Heart right ventricle (tissue), 16 donors: ENCODE data around the gene PPEF2. TPM values are rescaled to one million over a fixed set of nuclear protein-coding genes. Genes with fewer than 3 reads are reported as not detected.

Experiments used
- ATAC-seq, 8 donors: fragments of 200-7000 bp; cut with Tn5 transposase; one replicate each; pipeline ENCODE4 v1.9.1; 2020; ENCODE audit warnings: mild to moderate bottlenecking in 8 of 8, moderate library complexity in 8 of 8, moderate number of reproducible peaks in 1 of 8
- DNase-seq, 2 donors: peaks; one replicate each; pipeline ENCODE4 v3.0.0-alpha.2; 2020
- H3K27ac ChIP-seq, 10 donors: fragments of 200-600 bp; sonication (generic) in 2 of 10; one replicate each; pipeline versions ENCODE4 v1.5.0 to v1.8.0; 2020 to 2022; ENCODE audit warnings: mild to moderate bottlenecking in 3 of 10
- H3K27me3 ChIP-seq, 7 donors: fragments of 200-600 bp; one replicate each; pipeline ENCODE4 v1.8.0; 2021 to 2022; ENCODE audit warnings: mild to moderate bottlenecking in 2 of 7
- H3K36me3 ChIP-seq, 9 donors: fragments of 200-600 bp; sonication (generic) in 1 of 9; one replicate each; pipeline versions ENCODE4 v1.5.0 to v1.8.0; 2020 to 2022; ENCODE audit warnings: mild to moderate bottlenecking in 2 of 9
- H3K4me1 ChIP-seq, 9 donors: fragments of 200-600 bp; sonication (generic) in 1 of 9; one replicate each; pipeline versions ENCODE4 v1.5.0 to v1.8.0; 2020 to 2022; ENCODE audit warnings: mild to moderate bottlenecking in 4 of 9
- H3K4me3 ChIP-seq, 10 donors: fragments of 200-600 bp; sonication (generic) in 2 of 10; one replicate each; pipeline versions ENCODE4 v1.5.0 to v1.8.0; 2020 to 2022; ENCODE audit warnings: mild to moderate bottlenecking in 7 of 10, moderate library complexity in 2 of 10
- H3K9me3 ChIP-seq, 11 donors: fragments of 200-600 bp in 10 of 11; sonication (generic) in 2 of 11; one replicate each; pipeline versions ENCODE4 v1.5.0 to v1.8.0; 2013 to 2022; ENCODE audit warnings: mild to moderate bottlenecking in 2 of 11, control low read depth in 1 of 11, moderate library complexity in 1 of 11
- WGBS, 2 donors: extraction: QIAGEN DNeasy Blood & Tissue Kit; methylation state at CpG; one replicate each; pipeline ENCODE4 v1.1.7; 2013; ENCODE audit warnings: inconsistent platforms in 1 of 2; 5-methylcytosine and 5-hydroxymethylcytosine counted together
- intact Hi-C, 10 donors: fragments of 100-400 bp; cut with DNase I; formaldehyde crosslinking; loops; one replicate each; pipeline versions ENCODE4 v1.11.1 to v1.14.2; 2022
- polyA plus RNA-seq, 2 donors: library from polyadenylated mRNA; stranded (reverse); fragments of 200-250 nt; gene quantifications; one replicate each; pipeline ENCODE4 v1.2.3, GENCODE V29; 2013
- total RNA-seq, 10 donors: library from RNA; stranded (reverse); fragmentation: NEBNext Ultra II Directional in 3 of 10; extraction: Animal tissue kit (Norgen Biotek cat#: 25700) in 3 of 10; gene quantifications; one replicate each; pipeline versions ENCODE4 v1.2.1 to v1.2.4, GENCODE V29; 2021 to 2023
- TF ChIP-seq, protein P1 (sequence below), 9 donors: fragments of 200-600 bp; sonication (generic) in 2 of 9; IDR thresholded peaks; one replicate each; pipeline versions ENCODE4 v1.5.0 to v1.8.0; 2021 to 2022; ENCODE audit warnings: antibody characterized with exemption in 9 of 9, mild to moderate bottlenecking in 5 of 9, moderate library complexity in 1 of 9
- donor health status: Arrhythmogenic right ventricular cardiomyopathy.
- donor health status: ischemic (EF 13 %, LVEDD 7.1; RV severe dilation, severe dysfunction).
- donor health status: healthy with polysubstance abuse.
- donor health status: DM: no; HTN: yes; CAD: no.
- donor health status: DM: no; HTN: no; CAD: no.
- donor health status: ischemic (EF 25% LVEDD 6.9; RV normal size, moderate dysfunction).
- donor health status: ischemic (EF 25% LVEDD 5.7; RV mildly dilated, moderate dysfunction).
- donor health status: healthy.
- donor health status: DM: yes; HTN: yes; CAD: no.
- donor health status: Ischemic cardiomyopathy.
- donor health status: ischemic (EF 35%, LVEDD 5.7; RV mildly dilated, moderate dysfunction).
- donor health status: nonischemic (EF 11% LVEDD 7.7; RV severe dilation, severe dysfunction).
- donor health status: DM: yes; HTN: yes; CAD: no.
- donor health status: PGD.
- donor health status: ischemic (EF 29% LVEDD 5.4; RV normal size, mild dysfunction).
- donor health status: nonischemic (EF 23%, LVEDD 6.1; RV moderate dilation, normal function).

PPEF2 gene
- total and polyA plus RNA-seq, 12 donors: not detected

DNA sequence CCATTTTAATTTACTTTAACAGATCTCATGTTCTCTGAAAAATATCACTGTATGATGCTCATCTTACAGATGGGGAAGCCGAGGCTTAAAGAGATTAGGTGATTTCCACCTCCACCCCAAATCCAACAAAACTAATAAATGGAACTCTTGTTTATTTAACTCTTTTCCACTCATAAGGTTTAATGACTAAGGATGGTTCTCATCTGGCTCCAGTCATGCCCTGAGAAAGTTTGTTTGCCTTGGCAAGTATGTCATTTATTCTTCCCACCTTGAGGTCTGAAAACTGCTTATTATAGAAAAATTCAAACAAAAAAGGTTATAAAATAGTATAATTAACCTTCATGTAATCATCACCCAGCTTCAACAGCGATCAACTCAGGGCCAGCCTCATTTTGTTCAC is 56.3 kb downstream of the PPEF2 start:
- peaks cover 0 to 24% (median 10%) of the 10 kb centered on the region in 9 donors for H3K4me1 ChIP-seq
- TF ChIP-seq, protein P1, sequence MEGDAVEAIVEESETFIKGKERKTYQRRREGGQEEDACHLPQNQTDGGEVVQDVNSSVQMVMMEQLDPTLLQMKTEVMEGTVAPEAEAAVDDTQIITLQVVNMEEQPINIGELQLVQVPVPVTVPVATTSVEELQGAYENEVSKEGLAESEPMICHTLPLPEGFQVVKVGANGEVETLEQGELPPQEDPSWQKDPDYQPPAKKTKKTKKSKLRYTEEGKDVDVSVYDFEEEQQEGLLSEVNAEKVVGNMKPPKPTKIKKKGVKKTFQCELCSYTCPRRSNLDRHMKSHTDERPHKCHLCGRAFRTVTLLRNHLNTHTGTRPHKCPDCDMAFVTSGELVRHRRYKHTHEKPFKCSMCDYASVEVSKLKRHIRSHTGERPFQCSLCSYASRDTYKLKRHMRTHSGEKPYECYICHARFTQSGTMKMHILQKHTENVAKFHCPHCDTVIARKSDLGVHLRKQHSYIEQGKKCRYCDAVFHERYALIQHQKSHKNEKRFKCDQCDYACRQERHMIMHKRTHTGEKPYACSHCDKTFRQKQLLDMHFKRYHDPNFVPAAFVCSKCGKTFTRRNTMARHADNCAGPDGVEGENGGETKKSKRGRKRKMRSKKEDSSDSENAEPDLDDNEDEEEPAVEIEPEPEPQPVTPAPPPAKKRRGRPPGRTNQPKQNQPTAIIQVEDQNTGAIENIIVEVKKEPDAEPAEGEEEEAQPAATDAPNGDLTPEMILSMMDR (IDR thresholded peaks at IDR 0.05): no peak
- intact Hi-C loops: loop anchor here in 1 of 10 donors (10.0 kb wide), 1 partner anchor 191 kb away; no protein-coding TSS in a partner anchor
- no peak overlapping the region for H3K4me3 ChIP-seq
- H3K36me3 ChIP-seq: no peaks in the 10 kb centered on the region
- H3K9me3 ChIP-seq: no peaks in the 10 kb centered on the region
- no peak overlapping the region for H3K27ac ChIP-seq
- no peak for ATAC-seq
- H3K27me3 ChIP-seq: peaks cover 0 to 9% (median 0%) of the 10 kb centered on the region in 7 donors
- no peak for DNase-seq
- WGBS, 2 donors: 86 to 92% methylated on average over 2 of the region's 2 CpGs

DNA sequence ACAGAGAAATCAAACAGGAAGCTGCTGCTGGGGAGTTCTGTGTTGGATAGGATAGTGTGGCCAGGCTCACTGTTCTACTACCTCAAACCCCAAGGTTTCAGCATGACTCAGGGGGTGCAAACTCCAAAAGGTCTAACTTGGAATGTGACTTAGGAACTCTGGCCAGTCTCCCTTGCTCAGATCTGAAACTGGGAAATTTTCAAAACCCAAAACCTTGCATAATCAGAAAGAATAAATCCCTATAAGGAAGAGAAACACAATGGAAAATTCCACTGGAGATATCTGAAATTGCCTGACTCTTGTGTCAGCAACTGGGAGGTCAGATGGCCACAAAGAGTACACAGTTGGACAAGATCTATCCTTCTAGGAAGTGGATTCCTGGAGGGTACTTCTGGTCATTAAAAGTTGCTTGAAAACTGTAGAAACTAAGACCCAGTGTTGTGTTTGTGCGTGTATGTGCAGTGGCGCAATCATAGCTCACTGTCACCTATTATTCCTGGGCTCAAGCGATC is 58.0 kb downstream of the PPEF2 start:
- Histone ChIP-seq H3K4me1 (peaks cover 0 to 24% (median 10%) of the 10 kb centered on the region in 9 donors), H3K27me3 (peaks cover 0 to 9% (median 0%) of the 10 kb centered on the region in 7 donors), H3K36me3 (no peaks in the 10 kb centered on the region), H3K4me3 (no peak overlapping the region), H3K27ac (no peak overlapping the region), H3K9me3 (no peaks in the 10 kb centered on the region)
- ATAC-seq: peak in 2 of 8 donors; percentile 32 to 43
- TF ChIP-seq, protein P1 (IDR thresholded peaks at IDR 0.05): no peak
- WGBS, 2 donors: 94 to 97% methylated on average over 3 of the region's 3 CpGs
- intact Hi-C loops: loop anchor here in 1 of 10 donors (10.0 kb wide), 1 partner anchor 189 kb away; no protein-coding TSS in a partner anchor
- no peak for DNase-seq

GRCh38 chr4:75843596-75843995 is 58.7 kb downstream of the PPEF2 start:
- TF ChIP-seq, protein P1 (IDR thresholded peaks at IDR 0.05): no peak
- 91 to 98% methylated on average over 4 of the region's 4 CpGs for WGBS, 2 donors

DNA sequence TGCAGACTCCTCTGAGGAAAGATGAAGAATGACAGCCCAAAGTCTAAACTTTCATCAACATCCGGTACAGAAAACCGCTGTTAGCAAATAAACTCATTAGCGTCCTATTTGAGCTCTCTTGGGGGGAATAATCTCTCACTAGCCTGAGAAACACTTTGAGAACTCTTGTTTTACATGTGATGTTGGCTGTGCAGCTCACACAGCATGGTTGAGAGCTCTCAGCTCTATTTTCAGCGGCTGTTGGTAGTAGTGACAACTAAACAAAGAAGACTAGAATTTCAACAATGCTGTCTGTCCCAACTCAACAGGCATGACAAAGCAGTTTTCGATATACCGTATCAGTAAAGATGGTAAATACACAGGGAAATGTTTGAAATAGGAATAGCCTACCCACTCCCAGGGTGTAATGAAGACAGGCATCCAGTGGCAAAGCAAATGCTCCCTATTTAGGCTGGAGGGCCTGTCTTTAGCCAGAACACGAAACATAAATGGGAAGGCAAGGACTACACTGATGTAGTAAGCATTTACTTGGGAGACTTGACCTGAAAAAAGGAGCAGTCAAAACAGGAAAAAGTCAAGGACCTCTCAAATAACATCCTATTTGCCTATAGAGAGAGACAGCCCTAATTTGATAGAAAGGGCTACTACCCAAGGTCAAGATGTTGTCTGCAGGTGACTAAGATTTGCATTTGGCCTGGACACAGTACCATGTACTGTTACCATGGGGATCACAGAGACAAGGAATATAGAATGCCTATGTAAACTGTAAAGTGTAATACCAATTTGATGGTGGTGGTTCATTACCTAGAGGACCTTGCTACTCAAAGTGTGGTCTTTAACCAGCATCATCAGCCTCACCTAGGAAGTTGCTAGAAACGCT is 60.4 kb downstream of the PPEF2 start:
- no peak overlapping the region for H3K4me3 ChIP-seq
- H3K4me1 ChIP-seq: peaks cover 0 to 14% (median 6%) of the 10 kb centered on the region in 9 donors
- no peaks in the 10 kb centered on the region for H3K9me3 ChIP-seq
- TF ChIP-seq, protein P1 (IDR thresholded peaks at IDR 0.05): no peak
- H3K27ac ChIP-seq: peak overlapping the region; percentile 3 to 83 (median 60)
- WGBS, 2 donors: 43 to 58% methylated on average over 8 of the region's 8 CpGs
- no peaks in the 10 kb centered on the region for H3K27me3 ChIP-seq
- no peaks in the 10 kb centered on the region for H3K36me3 ChIP-seq
- intact Hi-C loops: loop anchor here in 1 of 10 donors (10.0 kb wide), 1 partner anchor 187 kb away; no protein-coding TSS in a partner anchor
- ATAC-seq (peak in 7 of 8 donors; percentile 71 to 91 (median 85)), DNase-seq (peak in 1 of 2 donors; percentile 13)

More at GRCh38 chr4:75843596-75843995, 58.7 kb downstream of the PPEF2 start:
- Histone ChIP-seq H3K36me3 (no peaks in the 10 kb centered on the region), H3K4me1 (peaks cover 0 to 22% (median 10%) of the 10 kb centered on the region in 9 donors), H3K9me3 (no peaks in the 10 kb centered on the region), H3K27ac (no peak overlapping the region), H3K4me3 (no peak overlapping the region), H3K27me3 (peaks cover 0 to 3% (median 0%) of the 10 kb centered on the region in 7 donors)
- ATAC-seq (no peak), DNase-seq (no peak)
- intact Hi-C loops: loop anchor here in 1 of 10 donors (10.0 kb wide), 1 partner anchor 189 kb away; no protein-coding TSS in a partner anchor
